IPS-NIHi7 (cell line): Measurements from ENCODE around the gene SYP.
A peak's percentile ranks its signal among the peaks of the same experiment; 100 is the strongest.

Source experiments
- DNase-seq: peaks from one replicate; pipeline ENCODE4 v3.0.0; 2012; ENCODE audit warnings: mixed read lengths; ENCODE audit errors: extremely low spot score

The SYP gene

GRCh38 chrX:49220100-49220499, 20.1 kb upstream of the SYP start:
- DNase-seq, result no peak

- DNase-seq, result no peak
Observed at GRCh38 chrX:49214996-49215526, 15.1 kb upstream of the SYP start.

GRCh38 chrX:49214416-49214815, 14.4 kb upstream of the SYP start:
- no peak for DNase-seq

GRCh38 chrX:49212861-49213260, 12.9 kb upstream of the SYP start:
- no peak for DNase-seq

- no peak for DNase-seq
Observed at GRCh38 chrX:49212209-49212608, 12.2 kb upstream of the SYP start.

DNA sequence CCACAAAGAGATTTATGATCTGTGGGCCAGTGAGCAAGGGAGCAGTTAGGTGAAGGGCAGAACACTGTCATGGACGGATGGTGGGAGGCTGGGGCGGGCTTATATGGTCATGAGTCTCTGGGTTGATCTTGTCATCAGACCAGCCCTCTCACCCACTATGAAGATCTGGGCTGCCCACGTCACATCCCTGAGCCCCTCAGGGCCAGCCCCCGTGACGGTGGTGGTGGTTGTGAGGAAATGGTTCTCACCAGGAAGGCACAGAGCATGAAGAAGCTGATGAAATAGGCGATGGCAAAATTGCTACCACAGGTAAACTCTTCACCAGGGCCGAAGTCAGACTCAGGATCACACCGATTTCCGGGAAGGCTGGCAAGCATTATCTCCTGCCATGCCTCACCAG, 11.1 kb upstream of the SYP start:
- DNase-seq, result no peak

- DNase-seq, result no peak
Observed at GRCh38 chrX:49210406-49210805, 10.4 kb upstream of the SYP start.

DNA sequence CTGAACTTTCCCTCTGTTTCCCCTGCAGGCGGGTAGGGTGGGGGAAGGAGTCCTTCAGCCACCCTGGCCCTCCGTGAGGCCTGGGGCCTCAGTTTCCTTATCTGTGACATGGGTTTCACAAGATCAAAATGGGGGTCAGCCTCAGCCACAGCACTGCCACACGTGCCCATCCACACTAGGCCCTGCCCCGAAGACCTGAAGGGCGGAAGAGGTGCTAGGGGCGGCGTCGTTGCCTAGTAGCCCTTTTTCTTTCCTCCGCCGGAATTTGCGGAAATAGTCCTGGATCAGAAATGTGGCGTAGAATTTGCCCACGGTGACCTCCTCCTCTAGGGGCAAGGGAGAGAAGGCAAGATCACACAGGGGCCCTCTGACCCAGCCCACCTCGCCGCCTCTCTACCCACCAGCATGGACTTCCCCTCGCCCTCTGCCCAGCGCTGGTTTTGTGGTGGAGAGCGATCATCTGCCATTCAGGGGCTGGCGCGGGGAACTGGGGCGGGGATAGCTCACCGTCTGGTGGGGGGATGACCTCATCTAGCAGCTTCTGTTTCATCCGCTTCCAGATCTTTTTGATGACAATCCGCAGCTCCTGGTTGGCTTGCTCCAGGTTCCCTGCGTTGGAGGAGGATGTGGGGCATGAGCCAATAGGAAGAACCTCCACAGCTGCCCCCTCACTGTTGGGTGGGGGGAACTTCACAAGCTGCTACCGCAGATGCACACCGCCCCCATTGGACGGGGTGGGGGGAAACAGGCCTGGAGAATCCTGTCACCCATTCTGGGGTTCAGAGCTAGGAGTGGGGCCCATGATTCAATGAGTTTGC, 9.7 kb upstream of the SYP start:
- DNase-seq, result peak; percentile 58

GRCh38 chrX:49208399-49208798, 8.4 kb upstream of the SYP start:
- DNase-seq, result no peak

DNA sequence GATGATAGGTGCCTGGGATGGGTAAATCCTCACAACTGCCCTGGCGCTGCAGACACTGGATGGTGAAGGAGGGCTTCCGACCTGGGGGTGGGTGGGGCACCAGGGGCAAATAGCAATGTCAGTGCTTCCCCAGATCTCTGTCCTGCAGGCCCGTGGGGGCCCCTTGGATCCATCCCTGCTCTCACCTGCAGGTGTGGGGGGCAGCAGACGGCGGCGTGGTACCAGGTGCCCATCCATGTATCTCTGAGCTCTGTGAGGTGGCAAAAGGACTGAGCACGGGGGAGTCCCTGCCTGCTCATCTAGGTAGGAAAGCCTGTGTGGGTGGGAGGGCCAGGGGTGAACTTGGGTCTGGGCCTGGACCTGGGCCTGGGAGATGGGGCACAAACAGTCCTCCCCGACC, 6.5 kb upstream of the SYP start:
- DNase-seq, result no peak

- DNase-seq, result no peak
Observed at GRCh38 chrX:49205443-49205842, 5.5 kb upstream of the SYP start.

GRCh38 chrX:49204709-49205108, 4.7 kb upstream of the SYP start:
- no peak for DNase-seq

DNA sequence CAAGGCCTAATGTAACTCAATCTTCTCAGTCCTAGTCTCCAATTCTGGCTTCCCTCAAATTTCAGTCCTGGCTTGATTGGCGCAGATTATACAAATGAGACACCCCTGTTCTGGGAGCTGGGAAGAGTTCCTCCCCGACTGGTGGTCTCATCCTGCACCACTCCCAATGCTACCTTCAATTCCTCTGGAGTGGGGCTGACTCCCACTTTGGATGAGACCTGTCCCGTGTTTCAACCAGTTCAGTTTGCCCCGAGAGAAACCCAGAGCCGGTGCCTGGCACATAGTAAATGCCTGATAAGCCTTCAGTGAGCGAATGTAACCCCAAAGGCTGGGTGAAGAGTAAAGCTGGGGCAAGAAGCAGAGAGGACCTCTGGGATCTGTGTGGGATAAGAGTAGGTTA, 4.0 kb upstream of the SYP start:
- no peak for DNase-seq

GRCh38 chrX:49203536-49203935, 3.5 kb upstream of the SYP start:
- DNase-seq, result no peak

DNA sequence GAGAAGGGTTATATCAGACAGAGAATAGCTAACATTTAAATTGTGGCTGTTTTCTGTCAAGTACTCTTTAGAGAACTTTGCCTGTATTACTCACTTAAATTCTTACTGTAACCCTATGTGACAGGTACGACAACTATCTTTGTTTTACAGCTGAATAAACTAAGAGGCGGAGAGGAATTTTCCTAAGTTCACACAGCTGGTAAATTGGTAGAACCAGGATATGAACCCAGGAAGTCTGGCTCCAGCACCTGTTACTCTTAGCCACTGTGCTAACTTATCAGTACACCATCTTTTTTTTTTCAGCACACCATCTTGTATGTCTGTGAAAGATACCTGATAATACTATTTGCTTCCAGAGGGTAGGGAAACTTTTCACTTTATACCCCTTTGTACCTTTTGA, 2.0 kb upstream of the SYP start:
- no peak for DNase-seq

- DNase-seq, result no peak
Observed at GRCh38 chrX:49199315-49199595, 738 bp downstream of the SYP start.

- no peak for DNase-seq
Observed at GRCh38 chrX:49198540-49199314, 1.3 kb downstream of the SYP start.

DNA sequence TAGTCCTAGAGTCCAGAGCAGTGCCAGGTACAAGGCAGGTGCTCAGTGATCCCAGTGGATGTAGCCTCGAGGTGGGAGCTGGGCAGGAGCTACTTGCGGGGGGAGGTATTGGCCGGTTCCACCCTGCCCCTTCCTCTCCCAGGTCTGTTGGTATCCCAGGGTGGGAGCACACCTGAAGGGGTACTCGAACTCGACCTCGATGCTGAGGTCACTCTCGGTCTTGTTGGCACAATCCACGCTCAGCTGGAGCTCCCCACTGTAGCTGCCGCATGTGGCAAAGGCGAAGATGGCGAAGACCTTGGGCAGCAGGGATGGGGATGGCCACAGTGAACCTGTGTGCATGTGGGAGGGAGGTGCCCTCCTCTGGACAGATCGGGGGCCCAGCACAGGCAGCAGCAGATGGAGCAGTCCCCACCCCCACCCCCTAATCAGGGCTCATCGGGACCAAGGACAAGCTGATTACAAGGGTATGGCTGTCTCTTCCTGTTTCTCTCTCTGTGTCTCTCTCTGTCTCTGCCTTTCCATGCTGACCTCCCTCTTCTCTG, 2.4 kb downstream of the SYP start:
- DNase-seq, result no peak

GRCh38 chrX:49193542-49193964, 6.4 kb downstream of the SYP start:
- DNase-seq, result no peak

- no peak for DNase-seq
Observed at GRCh38 chrX:49192722-49193328, 7.2 kb downstream of the SYP start.

DNA sequence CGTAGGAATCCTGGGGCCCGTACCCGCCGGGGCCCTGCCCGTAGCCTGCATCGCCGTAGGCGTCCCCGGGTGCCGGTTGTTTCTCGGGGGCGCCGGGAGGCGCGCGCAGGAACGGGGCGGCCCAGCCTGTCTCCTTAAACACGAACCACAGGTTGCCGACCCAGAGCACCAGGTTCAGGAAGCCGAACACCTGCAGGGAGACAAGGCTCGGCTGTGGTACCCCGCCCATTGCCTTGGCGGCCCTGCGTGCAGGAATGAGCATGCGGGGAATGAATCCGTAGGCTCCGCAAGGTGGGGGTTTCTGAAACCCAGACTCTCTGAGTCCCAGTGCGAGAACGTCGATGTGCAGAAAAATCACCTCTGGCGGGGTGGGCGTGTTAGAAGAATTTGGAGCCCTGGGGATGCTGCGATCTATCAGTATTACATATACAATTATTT, 8.4 kb downstream of the SYP start:
- no peak for DNase-seq

DNA sequence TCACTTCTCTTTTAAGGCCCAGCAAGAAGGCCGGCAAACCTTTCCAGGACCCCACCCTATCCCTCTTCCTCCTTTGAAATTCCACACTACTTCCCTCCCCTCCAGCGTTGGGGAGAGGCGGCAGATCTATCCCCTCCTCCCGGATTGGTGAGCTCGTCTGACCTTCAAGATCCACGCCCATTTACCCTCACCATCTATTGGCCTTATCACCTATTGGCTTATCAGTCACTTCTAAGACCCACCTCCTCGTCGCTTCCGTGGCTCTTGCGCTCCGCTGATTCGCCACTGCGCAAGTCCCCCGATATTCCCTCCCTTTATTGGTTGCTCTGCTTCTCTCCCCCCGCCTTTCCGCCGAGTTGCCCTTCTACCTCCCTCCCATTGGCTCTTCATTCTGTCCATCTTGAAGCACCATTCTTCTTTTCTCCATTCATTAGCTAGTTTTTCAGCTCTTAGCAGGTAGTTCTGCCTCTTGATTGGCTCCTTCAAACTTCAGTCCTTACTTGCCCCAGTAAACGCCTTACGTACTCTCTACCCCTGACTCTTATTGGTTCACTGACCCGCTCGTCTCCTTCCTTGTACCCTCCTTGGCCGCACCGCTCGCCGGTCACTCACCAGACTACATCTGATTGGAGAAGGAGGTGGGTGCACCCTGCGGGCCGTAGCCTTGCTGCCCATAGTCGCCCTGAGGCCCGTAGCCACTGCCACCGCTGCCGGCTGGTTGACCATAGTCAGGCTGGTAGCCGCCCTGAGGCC, 9.0 kb downstream of the SYP start:
- peak; percentile 76 for DNase-seq
